Panc1 (cell line): Measurements from ENCODE around the gene WDR73.

ENCODE experiments used
- CTCF ChIP-seq: fragments of 450-650 bp; IDR thresholded peaks from 2 replicates; pipeline ENCODE4 v1.5.1; 2017; ENCODE audit warnings: mild to moderate bottlenecking
- POLR2AphosphoS5 ChIP-seq: IDR thresholded peaks from 2 replicates; pipeline ENCODE4 v1.6.1; 2012; ENCODE audit warnings: mild to moderate bottlenecking, low read depth, low read length, moderate library complexity
- SIN3A ChIP-seq: IDR thresholded peaks from 2 replicates; pipeline ENCODE4 v1.6.1; 2012; ENCODE audit warnings: low read depth, mild to moderate bottlenecking, low read length, moderate library complexity, borderline replicate concordance; ENCODE audit not compliant: insufficient read depth
- TCF7L2 ChIP-seq: IDR thresholded peaks from 2 replicates; pipeline ENCODE4 v1.6.1; 2011; ENCODE audit warnings: mild to moderate bottlenecking, low read depth, low read length, inconsistent platforms

DNA sequence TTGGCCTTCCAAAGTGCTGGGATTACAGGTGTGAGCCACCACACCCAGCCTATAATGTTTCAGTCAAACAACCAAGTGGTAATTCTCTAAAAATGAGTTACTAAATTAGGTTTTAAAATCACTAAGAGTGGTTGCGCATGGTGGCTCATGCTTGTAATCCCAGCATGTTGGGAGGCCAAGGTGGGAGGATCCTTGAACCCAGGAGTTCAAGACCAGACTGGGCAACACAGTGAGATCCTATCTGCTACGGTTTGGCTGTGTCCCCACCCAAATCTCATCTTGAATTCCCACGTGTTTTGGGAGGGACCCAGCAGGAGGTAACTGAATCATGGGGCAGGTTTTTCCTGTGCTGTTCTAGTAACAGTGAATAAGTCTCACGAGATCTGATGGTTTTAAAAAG lies 35.8 kb upstream of the WDR73 start:
- TF ChIP-seq CTCF (no peak), POLR2AphosphoS5 (no peak), SIN3A (no peak), TCF7L2 (no peak)
